GM03348 (cell line): Measurements from ENCODE around the gene DNAL4.

Source experiments
- DNase-seq: peaks from one replicate; pipeline ENCODE4 v3.0.0; 2012; ENCODE audit warnings: low spot score

Gene DNAL4

DNA sequence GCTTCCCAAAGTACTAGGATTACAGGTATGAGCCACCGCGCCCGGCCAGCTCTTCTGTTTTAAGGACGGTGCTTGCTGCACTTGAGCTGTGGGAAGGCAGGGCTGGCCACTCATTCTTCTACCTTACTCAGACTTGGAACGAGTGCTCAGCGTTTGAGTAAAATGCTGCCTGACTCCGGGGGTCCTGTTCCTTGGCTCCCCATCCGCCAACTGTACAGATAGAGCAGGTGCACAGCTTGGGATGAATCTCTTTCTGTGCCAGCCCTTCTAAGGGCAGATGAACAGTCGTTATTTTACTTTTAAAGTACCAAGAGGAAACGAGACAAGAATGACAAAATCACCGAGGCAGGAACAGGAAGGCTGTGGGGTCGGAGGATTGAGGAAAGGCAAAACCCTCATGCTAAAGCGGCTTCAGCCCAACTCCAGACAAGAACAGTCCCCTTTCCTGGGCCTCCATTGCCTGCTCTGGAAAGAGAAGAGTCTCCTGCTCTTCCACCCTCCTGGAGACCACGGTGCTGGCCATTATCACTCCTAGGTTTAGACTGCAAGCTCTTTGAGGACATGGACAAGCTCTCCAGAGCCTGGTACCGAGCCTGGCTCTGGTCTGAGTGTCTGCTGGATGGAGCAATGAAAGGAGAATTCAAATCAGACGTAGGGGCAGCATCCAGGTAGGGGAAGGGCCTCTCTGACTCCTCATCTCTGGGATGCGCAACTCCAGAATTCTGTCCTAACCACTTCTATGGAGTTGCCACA, 37.1 kb downstream of the DNAL4 start:
- DNase-seq = no peak

DNA sequence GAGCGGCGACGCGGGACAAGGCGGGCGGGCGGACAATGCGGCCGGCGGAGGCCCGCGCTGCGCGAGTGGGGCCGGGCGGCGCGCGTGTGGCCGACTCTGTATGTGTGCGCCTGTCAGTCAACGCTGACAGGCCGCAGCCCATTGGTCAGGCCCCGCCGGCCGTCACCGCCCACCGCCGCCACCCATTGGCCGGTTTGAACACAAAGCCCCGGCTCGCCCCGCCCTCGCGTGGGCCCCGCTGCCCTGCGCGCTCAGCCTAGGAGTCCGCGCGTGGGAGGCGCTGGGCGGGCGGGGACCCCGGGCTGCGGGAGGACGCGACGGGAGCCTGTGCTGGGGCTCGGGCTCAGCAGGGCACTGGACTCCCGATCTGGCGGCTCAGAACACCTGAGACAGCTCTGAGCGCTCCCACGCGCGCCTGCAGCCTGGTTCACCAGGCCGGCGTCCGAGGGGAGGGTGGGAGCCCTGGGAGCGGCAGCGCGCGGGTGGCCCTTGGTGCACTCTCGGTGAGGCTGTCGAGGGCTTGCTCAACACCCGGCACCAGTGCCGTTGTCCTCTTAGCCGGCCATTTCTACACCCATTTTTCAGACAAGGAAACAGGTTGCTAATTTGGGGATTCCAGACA, 37.9 kb downstream of the DNAL4 start, which contains the start of gene SUN2:
Gene SUN2, minus strand, starts transcription at position 88 of the 622 bp plus-strand sequence. CDS start 3,370 bp downstream, outside the sequence.
- DNase-seq = peak; percentile 99

DNA sequence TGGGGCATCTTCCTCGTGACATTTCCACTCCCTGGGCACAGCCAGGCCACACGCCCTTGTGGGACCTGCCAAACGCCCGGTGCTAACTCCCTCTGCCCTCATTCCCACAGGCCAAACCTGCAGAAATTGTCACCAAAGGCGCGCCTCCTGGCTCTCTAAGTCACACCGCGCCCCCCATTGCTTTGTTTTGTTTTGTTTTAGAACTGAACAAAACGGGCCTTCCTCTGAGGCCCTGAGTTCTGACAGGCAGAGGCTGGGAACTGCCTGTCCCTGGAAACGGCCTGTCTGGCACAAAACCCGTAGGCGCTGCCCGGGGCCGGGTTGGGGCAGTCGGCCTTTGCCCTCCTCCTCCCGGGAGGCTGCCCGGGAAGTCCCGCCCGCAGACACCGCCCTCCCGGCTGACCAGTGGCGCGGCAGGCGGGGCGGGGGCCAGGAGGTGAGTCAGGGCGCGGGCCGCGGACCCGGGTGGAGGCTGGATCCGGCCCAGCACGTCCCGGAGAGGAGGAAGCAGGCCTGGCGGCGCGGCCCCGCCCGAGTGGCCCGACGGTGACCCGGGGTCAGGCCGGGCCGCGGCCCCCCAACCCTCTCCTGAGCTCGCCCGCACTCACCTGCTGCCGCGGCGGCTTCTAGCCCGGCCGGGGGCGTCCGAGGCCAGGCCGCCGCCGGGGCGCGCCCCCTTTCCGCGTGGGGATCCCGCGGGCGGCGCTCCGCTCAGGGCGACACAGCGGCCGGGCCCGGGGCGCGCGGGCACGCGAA, 38.6 kb downstream of the DNAL4 start:
- DNase-seq = peak; percentile 97

DNA sequence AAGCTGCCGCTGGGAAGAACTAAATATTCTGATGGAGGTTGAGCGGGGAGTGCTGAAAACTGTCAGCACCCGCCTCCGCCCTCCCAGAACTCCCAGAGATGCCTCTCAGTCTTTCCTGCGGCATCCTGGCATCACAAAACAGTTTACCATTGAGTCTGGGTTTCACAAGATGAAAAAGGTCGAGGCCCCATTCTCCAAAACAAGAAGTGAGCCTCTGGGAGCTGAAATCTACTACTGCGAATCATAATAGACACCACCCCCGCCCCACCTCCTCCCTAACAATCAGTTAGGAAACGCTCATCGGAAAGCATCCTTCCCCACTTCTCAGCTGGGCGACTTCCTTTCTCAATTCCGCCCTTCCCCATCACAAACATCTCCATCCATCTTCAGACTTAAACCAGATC, 39.2 kb downstream of the DNAL4 start:
- DNase-seq = peak; percentile 67

DNA sequence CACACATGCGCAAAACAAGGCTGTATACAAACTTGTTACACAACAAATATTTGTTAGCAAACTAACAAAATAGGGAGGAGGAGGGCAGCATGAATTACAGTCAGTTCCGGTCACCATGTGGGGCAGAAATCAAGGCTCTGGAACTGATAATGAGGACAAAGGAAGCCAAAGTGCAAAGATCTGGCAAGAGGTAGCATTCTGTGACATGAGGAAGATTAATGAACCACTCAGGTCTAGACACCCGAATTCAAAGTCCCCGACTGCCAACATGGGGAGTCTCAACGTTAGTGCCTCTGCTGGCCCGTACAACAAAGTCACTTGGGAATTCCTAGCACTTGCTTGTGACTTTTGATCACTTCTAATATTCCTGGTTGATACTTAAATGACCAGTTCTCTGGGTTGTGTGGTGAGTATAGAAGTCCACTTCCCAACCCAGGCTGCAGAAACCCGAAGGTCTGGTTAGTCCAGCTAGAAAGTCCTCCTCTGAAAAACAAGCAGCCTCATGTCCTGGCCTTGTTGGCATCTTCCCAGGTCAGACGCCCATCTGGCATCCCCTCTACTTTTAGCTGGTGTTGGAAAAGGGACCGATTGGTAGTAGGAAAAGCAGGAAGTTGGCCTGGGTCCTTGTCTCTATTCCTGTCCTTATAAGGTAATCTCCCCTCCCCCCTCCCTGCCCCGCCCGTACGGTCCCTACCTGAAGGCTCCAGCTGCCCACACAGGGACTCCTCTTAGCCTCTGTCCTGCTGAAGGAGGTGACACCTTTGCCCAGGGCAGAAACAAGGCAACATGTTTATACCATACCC, 39.8 kb downstream of the DNAL4 start:
- DNase-seq = peak; percentile 26

DNA sequence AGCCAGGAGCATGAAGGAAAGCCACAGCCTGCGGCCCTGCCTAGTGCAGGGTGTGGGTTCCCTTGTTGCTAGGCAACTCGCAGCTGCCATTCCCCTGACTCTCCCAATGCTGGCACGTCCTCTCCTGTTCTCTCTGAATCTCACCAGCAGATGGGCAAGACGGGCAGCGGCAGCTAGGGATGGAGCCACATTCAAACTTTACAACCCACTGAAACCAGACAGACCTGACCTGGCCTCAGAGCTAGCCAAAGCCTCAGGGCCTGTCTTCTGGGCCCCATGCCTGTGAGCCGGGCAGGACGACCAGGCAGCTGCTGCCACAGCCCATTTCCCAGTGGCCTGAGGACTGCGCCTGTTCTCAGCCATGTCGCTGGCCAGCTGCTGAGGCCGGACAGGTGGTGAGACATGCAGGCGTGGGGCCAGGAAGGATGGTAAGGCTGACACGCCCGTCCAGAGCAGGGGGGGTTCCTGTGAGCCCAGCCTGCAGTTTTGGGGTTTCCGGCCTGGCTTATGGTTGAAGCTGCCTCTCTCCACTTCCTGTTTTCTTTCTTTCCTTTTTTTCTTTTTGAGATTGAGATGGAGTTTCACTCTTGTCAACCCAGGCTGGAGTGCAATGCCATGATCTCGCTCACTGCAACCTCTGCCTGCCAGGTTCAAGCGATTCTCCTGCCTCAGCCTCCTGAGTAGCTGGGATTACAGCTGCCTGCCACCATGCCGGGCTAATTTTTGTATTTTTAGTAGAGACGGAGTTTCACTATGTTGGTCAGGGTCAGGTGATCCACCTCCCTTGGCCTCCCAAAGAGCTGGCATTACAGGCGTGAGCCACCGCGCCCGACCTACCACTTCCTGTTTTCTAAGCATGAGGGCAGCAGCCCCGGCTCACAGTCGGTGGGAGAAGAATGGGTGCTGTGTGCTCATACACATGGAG, 42.3 kb downstream of the DNAL4 start:
- no peak for DNase-seq

DNA sequence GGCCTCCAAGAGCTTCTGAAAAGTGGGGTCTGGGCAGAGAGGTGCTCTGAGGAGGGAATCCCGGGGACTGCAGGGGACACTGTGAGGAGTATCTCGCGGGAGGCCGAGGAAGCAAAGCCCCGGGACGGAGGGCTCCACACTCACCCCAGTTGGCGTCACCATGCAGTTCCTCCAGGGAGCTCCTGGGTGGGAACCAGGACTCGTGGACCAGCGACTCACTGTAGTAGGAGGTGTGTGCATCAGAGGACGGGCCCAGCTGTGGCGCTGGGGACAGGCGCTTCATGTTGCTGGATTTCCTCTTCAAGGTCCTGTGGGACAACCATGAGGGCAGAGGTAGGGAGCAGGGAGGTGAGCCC, 42.9 kb downstream of the DNAL4 start:
- DNase-seq = no peak

DNA sequence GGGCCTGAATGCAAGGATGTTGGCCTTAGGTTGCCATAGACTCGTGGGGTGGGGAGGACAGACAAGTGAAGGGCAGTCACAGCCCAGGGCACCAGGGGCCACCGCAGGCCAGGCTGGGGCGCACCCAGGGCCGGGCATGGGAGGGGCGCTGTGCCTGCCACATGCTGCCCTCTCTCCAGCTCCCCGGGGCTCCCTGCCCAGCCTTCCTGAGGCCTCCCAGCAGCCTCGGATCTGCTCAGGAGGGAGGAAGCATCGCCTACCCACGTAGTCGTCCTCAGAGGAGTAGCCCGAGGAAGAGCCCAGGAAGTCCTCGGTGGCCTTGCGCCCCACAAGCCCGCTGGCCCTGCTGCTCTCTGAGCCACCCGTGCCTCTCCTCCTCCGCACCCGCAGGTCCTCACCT, 43.3 kb downstream of the DNAL4 start:
- no peak for DNase-seq

DNA sequence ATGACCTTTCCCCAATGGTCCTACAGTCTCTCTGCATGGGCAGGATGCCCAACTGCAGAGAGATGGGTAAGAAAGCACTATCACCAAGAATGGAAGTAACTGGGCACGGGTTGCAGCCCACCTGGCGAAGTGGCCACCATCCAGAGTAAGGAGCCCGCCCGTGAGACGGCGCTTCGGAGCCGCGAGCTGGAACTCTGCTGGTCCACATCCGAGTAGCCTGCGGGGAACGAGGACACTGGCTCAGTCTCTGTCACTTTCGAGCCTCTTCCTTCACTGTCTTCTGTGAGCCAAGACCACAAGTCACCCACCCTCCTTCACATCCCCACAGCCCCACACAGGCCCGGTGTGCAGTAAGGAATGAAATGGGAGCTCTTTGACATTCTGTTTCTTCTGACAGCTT, 43.8 kb downstream of the DNAL4 start:
- DNase-seq = no peak

DNA sequence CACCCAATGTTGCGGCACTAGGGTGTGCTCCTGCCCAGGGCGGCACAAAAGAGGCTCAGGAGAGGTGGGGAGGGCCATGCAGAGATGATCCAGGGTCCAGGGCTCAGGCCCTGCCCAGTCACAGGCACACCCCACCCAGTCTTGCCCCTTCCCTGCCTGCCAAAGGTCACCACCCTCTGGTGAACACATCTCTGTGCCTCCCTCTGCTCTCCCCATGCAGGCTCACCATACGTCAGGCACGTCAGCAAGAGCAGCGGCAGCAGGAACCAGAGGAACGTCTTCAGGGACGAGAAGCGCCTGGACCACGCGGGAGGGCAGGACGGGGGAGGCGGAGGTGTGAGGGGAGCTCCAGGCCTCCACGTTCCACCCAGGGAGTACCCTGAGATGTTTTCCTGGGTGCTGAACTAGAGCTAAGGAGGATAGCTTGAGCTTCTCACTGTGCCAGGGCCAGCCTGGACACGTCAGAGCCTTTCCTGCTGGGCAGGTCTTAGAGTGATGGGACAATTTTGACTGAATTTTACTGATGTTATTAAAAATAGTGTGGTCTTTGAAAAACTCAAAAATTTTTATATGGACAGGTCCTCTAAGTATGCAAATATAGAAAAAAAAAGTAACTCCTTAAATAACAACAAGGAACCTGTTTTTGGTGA, 45.3 kb downstream of the DNAL4 start:
- no peak for DNase-seq

DNA sequence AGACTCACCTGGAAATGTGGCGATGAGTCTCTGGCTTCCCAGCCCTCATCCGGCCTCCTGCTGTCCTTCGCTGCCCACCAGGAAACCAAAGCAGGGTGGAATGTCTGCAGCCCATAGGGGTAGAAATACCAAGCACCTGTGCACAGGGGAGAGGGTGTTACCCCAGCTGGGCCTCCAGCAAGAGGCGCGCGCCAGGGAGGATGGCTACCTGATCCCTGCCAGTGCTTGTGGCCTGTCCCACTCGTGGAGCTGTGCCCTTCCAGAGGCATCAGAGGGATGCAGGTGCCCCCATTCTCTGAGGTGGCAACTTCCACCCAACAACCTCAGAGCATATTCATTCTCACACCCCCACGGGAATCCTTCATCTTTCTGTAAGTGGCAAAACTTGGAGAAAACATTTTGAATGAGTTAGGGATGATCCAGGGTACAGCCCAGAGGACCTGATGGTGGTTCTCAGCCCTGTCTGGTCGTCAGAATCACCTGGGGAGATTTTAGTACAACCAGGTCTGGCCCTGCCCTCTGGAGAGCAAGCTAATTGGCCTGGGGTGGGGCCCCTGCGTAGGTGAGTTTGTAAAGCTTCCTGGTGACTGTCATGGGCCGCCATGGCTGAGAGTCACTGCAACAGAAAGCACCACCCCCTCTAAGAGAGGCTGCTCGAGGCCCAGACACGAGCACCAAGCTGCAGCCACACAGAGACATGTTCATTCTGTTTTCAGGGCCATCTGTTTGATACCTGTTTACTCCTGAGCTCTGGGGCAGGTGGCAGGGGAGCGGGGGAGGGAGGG, 48.1 kb downstream of the DNAL4 start:
- no peak for DNase-seq

DNA sequence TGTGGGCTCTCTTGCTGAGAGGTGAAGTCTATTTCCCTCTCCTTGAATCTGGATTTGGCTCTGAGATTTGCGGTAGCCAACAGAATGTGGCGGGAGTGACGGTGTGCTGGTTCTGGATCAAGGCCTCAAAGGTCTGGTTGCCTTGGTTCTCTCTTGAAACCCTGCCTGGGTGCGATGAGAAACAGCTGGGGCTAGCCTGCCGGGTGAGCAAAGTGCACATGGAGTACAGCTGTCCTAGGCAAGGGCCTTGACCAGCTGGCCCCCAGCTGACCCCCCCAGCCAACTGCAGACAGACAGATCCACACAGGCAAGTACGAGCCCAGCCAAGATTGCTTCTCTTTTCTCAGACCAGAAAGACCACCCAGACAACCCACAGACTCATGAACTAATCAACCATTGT, 49.0 kb downstream of the DNAL4 start:
- DNase-seq = no peak

DNA sequence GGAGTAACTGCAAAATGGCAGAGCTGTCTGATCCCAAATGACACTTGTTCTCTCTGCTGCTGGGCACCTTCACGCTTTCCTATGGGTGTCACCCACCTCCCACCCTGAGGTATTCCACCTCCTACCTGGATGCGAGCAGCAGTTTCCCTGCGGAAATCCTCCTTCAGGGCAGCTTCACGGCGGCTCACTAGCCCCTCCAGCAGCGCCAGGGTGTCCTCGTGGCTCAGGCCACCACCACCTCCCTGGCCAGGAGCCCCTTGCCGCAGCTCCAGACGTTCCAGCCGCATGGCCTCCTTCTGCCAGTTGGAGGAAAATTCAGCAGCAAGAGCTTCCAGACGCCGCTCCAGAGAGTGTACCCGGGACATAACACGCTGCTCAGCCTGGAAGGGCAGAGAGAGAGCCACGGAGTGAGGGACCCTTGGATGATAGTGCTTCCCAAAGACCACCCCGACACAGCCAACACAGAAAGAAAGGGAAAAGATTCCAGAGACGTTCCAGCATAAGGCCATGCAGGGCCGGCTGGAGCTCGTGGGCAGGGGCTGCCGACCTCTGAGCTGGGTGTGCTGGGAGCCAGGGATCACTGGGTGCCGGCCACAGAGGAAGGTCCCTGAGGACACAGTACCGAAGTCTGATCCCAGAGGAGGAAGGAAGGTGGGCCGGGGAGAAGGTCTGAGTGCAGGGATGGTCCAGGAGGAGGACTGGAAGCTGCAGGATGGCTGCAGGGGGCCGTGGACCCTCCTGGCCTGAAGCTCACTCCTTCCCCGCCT, 51.6 kb downstream of the DNAL4 start:
- no peak for DNase-seq

DNA sequence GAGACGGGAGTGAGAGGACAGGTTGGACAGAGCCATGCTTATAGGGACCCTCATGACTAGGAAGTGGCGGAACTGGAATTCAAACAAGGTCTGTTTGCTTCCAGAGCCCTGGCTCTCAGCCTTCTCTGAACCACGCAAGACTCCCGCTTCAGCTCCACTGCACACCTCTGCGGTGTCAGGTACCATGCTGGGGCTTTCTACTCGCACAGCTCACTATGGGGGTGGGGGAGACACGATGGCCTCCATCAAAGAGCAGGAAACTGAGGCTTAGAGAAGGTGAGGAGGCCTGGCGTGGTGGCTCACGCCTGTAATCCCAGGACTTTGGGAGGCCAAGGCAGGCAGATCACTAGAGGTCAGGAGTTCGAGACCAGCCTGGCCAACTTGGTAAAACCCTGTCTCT, 52.4 kb downstream of the DNAL4 start:
- DNase-seq = no peak

DNA sequence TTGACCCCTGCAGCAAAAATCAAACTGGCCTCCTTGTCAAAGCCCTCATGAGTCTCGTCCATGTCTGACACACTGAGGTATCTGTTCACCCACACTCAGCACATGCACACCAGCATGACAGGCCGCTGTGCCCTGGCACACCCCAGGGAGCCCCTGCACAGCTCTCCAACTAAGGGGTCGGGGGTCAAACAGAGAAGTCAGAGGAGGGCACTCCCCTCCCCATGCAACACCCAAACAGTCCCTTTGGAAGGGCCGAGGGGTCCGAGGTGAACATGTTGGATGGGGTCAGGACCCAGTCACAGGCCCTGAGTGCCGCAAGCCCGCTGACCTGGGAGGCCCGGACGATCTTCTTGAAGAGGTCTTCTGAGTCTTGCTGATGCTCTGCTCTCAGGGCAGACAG, 52.8 kb downstream of the DNAL4 start:
- no peak for DNase-seq

DNA sequence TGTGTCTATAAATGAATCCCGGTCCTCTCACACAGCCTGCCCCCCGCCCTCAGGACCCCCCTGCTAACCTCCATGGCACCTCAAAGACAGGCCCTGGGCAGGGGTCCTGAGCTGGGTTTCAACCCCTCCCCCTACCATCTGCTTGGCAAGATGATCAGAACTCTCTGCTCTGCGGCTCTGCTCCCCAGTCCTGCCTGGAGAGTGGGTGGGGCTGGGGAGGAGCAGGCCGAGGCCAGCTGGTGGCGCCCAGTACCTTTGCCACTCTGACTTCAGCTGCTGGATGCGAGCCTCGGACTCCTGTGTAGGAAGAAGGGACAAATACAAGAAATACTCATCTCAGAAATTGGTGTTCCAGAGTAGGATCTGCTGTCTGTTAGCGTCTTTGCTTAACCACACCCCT, 53.2 kb downstream of the DNAL4 start:
- no peak for DNase-seq

DNA sequence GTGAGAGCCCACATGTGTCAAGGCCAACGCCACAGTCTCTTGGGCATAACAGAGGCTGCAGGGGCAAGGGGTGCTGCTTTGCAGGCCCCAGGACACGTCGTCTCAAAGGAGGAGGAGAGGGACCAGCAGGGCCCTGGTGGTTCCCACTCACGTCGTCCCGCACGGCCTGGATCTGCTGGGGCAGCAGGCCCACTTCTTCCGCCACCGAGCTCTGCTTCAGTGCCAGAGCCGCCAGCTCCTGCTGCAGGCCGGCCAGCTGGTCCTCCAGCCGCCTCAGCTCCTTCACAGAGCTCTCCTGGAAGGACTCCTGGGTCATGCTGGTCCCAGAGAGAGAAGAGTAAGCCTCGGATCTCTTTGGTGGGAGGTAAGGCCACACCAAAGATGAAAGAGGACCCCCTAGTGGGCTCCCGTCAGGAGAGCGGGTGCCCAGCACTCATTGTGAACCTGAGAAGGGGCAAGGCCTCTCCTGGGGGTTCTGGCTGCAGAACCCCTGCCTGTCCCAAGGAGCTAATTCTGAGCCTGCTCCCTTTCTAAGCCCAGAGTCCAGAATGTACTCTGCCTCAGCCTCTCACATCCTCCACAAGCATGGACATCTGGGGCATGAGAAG, 53.7 kb downstream of the DNAL4 start:
- DNase-seq = no peak

DNA sequence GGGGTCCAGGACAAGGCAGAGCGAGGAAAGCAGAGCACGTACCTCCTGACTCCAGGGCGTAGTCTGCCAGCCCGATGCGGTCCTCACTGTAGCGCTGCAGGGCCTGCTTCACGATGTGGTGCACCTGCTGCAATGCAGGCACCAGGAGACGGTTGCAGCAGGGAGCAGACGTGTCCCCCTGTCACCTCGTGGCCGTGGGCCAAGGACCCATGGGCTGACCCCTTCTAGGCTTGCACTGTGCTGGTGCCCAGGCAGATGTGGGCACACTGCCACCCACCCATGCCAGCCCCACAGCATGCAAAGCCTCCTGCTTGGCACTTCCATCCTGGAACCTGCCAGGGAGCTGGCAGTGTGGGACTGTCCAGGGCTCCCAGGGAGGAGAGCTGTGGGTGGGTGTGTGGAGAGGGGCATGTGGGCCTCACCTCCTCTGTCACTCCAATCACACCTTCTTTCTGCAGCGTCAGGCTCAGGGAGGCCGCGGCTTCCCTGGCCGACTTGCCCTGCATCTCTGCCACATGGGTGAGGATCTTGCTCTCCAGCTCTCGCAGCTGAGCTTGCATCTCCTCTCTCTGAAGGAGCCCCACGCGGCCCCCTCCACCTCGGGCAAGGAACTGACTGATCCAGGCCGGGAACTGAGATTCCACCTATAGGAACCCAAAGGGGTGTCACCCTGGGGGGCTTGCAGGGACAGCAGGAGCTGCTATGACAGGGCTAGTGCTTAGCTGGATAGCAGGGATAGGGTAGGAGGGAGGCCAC, 54.5 kb downstream of the DNAL4 start:
- DNase-seq = no peak
